HEK293 (cell line): ENCODE measurements around the gene GLCE.

Experiments used
- MYNN ChIP-seq: fragments of 450-650 bp; formaldehyde crosslinking; IDR thresholded peaks from 2 replicates; pipeline ENCODE4 v1.5.1; 2016; ENCODE audit warnings: missing biosample characterization, missing genetic modification characterization, borderline replicate concordance
- YY1 ChIP-seq: fragments of 450-650 bp; formaldehyde crosslinking; IDR thresholded peaks from 2 replicates; pipeline ENCODE4 v1.5.1; 2018; ENCODE audit warnings: missing biosample characterization, missing genetic modification characterization
- ZFP41 ChIP-seq: fragments of 450-650 bp; formaldehyde crosslinking; IDR thresholded peaks from 2 replicates; pipeline ENCODE4 v1.5.1; 2016; ENCODE audit warnings: missing biosample characterization, missing genetic modification characterization, borderline replicate concordance
- ZNF140 ChIP-seq: fragments of 450-650 bp; formaldehyde crosslinking; IDR thresholded peaks from 2 replicates; pipeline ENCODE4 v1.5.1; 2016; ENCODE audit warnings: missing biosample characterization, missing genetic modification characterization
- ZNF175 ChIP-seq: fragments of 450-650 bp; formaldehyde crosslinking; IDR thresholded peaks from 2 replicates; pipeline ENCODE4 v1.5.1; 2016; ENCODE audit warnings: missing biosample characterization, missing genetic modification characterization
- ZNF239 ChIP-seq: fragments of 450-650 bp; formaldehyde crosslinking; IDR thresholded peaks from 2 replicates; pipeline ENCODE4 v1.5.1; 2016; ENCODE audit warnings: missing biosample characterization, missing genetic modification characterization
- ZNF404 ChIP-seq: fragments of 450-650 bp; formaldehyde crosslinking; IDR thresholded peaks from 2 replicates; pipeline ENCODE4 v1.5.1; 2017; ENCODE audit warnings: missing biosample characterization, missing genetic modification characterization
- ZNF624 ChIP-seq: fragments of 450-650 bp; formaldehyde crosslinking; IDR thresholded peaks from 2 replicates; pipeline ENCODE4 v1.5.1; 2017; ENCODE audit warnings: missing biosample characterization, missing genetic modification characterization
- ZNF776 ChIP-seq: fragments of 450-650 bp; formaldehyde crosslinking; IDR thresholded peaks from 2 replicates; pipeline ENCODE4 v1.5.0; 2017; ENCODE audit warnings: missing biosample characterization, missing genetic modification characterization, borderline replicate concordance
- ZSCAN23 ChIP-seq: fragments of 450-650 bp; formaldehyde crosslinking; IDR thresholded peaks from 2 replicates; pipeline ENCODE4 v1.5.1; 2016; ENCODE audit warnings: missing biosample characterization, missing genetic modification characterization
- TF ChIP-seq, protein P1 (sequence below): fragments of 450-650 bp; formaldehyde crosslinking; IDR thresholded peaks from 2 replicates; pipeline ENCODE4 v1.5.1; 2016; ENCODE audit warnings: missing biosample characterization, missing genetic modification characterization
- TF ChIP-seq, protein P2 (sequence below): fragments of 450-650 bp; formaldehyde crosslinking; IDR thresholded peaks from 2 replicates; pipeline ENCODE4 v1.5.1; 2016; ENCODE audit warnings: missing biosample characterization, missing genetic modification characterization
- TF ChIP-seq, protein P3 (sequence below): sonication (generic); formaldehyde crosslinking; IDR thresholded peaks from 2 replicates; pipeline ENCODE4 v1.8.1; 2022; ENCODE audit warnings: mild to moderate bottlenecking, moderate library complexity, missing genetic modification reagents

DNA sequence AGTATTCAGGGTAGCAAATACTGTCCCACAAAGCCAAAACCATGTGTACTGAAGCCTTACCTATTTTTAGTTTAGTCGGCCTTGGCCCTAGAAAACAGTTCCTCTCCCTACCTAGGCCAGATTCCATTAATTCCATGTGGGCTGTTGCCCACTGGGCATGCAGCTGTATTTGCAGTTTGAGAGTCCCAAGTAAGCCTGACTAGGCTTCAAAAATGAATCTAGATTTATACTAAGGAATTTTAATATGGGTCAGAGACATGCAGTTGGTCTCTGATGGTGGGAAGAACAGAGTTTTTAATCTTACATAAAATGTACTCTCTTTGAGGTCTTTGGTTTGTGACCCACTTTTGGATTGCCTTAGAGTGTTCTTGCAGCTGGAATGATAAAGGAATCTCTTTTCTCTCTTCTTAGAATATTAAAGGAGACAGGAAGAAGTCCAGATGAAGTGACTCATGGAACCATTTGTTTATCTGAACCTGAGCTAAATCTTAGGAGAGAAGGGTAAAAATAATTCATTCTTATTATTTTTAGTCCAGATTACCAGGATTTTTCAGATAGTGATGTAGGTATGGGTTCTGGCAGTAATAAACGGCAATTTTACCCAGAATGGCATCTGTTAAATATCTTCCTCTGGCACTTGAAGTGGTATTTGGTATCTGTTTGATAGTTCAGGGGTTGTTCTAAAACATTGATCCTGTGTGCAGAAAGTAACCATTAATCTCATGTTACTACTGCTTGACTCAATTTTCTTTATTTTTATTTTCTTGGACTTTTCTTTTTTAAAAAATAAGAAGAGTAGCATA lies 33.8 kb downstream of the GLCE start:
- TF ChIP-seq, protein P1, sequence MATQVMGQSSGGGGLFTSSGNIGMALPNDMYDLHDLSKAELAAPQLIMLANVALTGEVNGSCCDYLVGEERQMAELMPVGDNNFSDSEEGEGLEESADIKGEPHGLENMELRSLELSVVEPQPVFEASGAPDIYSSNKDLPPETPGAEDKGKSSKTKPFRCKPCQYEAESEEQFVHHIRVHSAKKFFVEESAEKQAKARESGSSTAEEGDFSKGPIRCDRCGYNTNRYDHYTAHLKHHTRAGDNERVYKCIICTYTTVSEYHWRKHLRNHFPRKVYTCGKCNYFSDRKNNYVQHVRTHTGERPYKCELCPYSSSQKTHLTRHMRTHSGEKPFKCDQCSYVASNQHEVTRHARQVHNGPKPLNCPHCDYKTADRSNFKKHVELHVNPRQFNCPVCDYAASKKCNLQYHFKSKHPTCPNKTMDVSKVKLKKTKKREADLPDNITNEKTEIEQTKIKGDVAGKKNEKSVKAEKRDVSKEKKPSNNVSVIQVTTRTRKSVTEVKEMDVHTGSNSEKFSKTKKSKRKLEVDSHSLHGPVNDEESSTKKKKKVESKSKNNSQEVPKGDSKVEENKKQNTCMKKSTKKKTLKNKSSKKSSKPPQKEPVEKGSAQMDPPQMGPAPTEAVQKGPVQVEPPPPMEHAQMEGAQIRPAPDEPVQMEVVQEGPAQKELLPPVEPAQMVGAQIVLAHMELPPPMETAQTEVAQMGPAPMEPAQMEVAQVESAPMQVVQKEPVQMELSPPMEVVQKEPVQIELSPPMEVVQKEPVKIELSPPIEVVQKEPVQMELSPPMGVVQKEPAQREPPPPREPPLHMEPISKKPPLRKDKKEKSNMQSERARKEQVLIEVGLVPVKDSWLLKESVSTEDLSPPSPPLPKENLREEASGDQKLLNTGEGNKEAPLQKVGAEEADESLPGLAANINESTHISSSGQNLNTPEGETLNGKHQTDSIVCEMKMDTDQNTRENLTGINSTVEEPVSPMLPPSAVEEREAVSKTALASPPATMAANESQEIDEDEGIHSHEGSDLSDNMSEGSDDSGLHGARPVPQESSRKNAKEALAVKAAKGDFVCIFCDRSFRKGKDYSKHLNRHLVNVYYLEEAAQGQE (tag by site-specific recombination): no peak
- TF ChIP-seq, protein P2, sequence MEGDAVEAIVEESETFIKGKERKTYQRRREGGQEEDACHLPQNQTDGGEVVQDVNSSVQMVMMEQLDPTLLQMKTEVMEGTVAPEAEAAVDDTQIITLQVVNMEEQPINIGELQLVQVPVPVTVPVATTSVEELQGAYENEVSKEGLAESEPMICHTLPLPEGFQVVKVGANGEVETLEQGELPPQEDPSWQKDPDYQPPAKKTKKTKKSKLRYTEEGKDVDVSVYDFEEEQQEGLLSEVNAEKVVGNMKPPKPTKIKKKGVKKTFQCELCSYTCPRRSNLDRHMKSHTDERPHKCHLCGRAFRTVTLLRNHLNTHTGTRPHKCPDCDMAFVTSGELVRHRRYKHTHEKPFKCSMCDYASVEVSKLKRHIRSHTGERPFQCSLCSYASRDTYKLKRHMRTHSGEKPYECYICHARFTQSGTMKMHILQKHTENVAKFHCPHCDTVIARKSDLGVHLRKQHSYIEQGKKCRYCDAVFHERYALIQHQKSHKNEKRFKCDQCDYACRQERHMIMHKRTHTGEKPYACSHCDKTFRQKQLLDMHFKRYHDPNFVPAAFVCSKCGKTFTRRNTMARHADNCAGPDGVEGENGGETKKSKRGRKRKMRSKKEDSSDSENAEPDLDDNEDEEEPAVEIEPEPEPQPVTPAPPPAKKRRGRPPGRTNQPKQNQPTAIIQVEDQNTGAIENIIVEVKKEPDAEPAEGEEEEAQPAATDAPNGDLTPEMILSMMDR (tag by site-specific recombination): no peak
- TF ChIP-seq ZNF624 (no peak), ZNF140 (no peak), ZFP41 (no peak), ZNF239 (tag by site-specific recombination) (no peak), YY1 (no peak), ZNF404 (tag by site-specific recombination) (no peak), ZNF776 (tag by site-specific recombination) (no peak), ZNF175 (tag by site-specific recombination) (no peak), ZSCAN23 (tag by site-specific recombination) (no peak), MYNN (tag by site-specific recombination) (no peak)
- TF ChIP-seq, protein P3, sequence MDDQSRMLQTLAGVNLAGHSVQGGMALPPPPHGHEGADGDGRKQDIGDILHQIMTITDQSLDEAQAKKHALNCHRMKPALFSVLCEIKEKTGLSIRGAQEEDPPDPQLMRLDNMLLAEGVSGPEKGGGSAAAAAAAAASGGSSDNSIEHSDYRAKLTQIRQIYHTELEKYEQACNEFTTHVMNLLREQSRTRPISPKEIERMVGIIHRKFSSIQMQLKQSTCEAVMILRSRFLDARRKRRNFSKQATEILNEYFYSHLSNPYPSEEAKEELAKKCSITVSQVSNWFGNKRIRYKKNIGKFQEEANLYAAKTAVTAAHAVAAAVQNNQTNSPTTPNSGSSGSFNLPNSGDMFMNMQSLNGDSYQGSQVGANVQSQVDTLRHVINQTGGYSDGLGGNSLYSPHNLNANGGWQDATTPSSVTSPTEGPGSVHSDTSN (CRISPR knock-in tag): no peak
